Activated CD4-positive, CD25-positive, alpha-beta regulatory T cell (primary cell): ENCODE data around the gene TPM1.

ENCODE experiments used
- DNase-seq, 4 experiments: peaks; one replicate each; lab custom pipeline; 2025; lab: John Stamatoyannopoulos, UW

Gene TPM1

DNA sequence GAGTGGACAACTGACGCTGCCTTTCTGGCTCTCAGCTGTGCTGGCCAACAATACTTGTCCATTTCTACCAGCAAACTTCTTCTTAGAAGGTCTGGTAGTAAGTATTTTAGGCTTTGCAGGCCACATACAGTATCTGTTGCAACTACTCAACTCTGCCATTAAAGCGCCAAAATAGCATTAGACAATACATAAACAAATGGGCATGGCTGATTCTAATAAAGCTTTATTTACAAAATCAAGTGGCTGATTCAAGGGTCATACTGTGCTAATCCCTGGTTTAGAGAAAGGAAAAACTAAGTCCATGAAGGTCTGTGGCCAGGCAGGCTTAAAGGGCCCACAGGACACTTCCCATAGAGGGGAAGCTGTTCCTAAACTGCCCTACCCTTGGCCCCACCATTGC, 26.3 kb upstream of the TPM1 start:
- DNase-seq: no peak

DNA sequence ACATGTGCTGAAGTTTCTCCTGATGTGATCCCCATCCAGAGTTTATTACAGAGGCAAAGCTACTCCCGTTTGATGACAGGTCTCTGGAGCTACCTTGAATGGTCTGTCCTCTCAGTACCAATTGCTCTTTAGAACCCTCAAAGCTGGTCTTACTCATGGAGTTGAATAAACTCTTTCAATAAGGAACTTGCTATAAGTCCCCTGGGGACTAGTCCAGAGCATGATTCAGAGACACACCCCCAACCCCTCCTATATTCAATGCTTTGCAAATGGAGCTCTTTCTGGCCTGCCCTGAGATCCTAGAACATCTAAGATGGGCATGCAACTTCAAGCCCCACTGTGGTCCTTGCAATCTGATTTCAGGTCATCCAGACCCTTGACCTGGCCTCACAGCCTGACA, 23.9 kb upstream of the TPM1 start:
- DNase-seq: no peak

DNA sequence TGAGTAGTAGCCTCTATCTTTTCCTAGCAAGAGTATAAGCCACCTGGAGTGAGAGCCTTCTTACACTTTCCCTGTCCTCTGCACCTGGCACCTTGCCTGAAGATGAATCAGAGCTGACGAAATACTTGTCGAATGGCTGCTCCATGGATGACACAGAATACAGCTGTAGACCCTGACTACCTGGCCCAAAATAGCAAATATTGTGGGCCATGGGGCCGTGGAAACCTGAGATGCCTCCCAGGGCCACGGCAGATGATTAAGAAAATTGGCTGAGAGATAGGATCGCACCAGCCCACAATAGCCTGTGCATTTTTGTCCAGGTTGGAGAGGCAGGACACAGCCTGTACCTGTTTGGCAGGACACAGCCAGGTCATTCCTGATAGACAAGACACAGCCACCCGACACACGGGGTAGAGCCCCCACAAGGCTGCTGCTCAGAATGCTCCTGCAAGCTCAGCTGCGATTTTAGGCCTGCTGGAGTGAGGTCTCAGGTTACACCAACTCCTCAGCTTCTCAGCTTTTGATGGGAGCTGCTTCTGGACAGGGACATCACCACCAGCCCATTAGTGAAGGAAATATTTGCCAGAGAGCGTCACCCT, 22.9 kb upstream of the TPM1 start:
- DNase-seq: no peak

DNA sequence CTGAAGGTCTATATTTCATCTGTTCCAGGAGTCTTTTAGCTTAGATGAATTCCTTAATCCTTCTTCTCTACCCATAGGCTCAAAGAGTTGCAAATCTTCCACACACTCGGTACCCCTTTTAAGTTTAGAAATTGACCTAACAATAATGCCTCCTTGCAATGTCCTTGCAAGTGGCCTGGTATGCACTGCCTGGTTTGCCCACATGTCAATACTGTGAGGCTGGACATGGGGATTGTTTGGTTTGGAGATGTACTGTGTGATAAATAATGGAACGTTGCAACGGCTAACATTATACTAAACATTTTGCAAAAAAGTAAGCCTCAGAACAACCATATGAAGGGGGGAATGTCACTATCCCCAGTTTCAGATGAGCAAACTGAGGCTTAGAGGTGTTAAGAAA, 22.4 kb upstream of the TPM1 start:
- DNase-seq: no peak

DNA sequence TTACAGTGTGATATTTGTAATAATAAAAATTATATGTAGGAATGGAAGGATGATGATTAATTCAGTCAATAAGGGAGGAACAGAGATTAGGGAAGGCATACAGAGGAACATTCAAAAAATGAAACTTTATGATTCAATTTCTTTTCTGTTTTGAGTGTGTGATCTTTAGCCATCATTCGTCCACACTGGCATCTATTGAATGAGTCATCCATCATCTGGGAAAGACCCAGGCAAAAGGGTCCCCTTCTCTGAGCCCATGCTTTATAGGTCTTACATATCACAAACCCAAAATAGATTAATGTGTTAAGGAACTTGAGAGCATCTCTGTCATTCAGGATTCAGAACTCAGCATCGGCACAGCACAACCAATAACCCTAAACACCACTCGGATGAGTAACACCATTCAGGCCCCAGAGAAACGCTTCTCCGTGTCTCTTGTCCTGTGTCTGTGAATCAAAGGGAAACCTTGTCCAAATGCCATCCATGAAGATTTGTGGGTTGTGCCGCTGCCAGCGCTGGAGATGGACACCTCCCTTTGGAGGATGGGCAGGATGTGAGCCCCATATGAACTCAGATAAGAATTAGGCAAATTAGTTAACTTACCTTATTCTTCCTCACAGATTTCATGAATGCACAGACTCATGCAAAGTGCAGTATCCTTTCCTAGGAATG, 21.7 kb upstream of the TPM1 start:
- DNase-seq: no peak

DNA sequence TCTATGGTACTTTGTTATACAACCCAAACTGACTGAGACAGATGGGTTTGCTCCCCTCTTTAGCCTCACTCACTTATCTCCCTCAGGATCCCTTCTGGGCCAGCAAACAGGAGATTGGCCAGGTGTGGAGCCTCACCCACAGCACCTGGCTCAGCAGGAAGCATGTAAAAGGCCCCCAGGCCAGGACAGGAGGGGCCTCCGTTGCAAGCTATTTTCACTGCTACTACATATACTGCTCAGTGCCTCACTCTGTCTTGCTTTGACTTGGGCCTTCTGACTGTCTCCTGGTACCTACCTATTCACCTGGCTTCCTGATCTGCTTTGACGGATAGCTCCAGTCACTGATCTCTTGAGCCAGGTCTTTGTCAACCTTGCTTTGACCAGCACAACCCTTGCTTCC, 20.4 kb upstream of the TPM1 start:
- no peak for DNase-seq

DNA sequence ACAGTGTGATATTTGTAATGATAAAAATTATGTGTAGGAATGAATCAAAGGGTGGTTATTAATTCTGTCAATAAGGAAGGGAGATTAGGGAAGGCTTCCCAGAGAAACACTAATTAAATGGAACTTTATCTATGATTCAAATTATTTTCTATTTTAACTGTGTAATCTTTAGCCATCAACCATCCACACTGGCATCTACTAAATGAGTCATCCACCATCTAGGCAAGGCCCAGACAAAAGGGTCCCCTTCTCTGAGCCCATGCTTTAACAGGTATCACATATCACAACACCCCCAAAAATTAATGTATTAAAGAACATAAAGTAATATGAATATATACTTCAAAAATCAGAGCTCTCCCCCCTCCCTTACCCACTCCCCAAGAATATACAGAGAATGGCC, 19.9 kb upstream of the TPM1 start:
- no peak for DNase-seq

DNA sequence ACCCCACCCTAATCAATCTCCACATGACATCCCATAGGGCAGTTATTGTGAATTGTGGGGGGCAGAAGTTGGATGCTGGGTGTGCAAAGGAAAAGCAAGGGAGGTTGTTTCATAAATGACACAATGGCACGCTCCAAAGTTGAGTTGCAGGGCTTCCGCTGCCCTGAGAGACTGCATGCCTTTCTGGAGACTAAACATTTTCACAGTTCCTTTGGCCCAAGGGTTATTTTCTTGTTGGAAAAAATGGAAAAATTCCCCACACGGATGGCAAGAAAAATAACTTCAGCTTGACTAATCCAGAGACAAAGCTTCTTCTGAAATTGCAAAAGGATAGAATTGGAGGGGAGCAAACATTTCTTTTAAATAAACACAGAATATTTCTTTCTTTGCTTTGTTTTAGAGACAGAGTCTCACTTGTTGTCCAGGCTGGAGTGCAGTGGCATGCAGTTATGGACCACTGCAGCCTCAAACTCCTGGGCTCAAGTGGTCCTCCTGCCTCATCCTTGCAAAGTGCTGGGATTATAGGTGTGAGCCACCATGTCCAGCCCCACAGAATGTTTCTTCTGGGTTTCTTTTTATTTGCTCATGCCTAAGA, 19.1 kb upstream of the TPM1 start:
- no peak for DNase-seq

DNA sequence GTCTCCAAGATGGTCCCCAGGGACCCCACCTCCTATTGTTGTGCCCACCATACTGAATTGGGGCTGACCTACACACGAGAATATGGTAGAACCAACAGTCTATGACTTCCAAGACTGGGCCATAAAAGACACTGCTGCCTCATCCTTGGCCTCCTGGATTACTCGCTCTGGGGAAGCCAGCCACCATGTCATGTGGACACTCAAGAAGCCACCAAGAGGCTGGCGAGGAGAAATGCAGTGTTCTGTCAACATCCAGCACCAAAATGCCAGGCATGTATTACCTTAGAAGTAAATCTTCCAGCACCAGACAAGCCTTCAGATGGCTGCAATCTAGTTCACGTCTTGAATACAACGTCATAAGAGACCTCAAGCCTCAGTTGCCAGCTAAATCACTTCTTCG, 17.1 kb upstream of the TPM1 start:
- no peak for DNase-seq

DNA sequence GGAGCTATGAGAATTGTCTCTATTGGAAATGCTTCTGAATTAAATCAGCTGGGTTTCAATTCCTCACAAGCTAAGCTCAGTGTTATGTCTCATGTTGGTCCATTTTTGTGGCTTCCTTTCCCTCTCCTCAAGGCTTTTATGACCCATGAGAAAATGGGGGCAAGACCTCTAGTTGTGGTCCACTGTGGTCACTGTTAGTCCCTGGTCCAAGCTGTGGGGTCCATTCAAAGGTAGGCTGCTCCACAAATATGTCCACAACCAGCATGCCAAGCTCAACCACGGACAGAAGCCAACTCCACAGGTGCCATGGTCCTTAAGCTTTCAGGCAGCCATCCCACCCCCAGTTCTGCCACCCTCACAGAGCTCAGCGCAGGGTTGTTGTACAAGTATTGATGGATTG, 14.9 kb upstream of the TPM1 start:
- no peak for DNase-seq

DNA sequence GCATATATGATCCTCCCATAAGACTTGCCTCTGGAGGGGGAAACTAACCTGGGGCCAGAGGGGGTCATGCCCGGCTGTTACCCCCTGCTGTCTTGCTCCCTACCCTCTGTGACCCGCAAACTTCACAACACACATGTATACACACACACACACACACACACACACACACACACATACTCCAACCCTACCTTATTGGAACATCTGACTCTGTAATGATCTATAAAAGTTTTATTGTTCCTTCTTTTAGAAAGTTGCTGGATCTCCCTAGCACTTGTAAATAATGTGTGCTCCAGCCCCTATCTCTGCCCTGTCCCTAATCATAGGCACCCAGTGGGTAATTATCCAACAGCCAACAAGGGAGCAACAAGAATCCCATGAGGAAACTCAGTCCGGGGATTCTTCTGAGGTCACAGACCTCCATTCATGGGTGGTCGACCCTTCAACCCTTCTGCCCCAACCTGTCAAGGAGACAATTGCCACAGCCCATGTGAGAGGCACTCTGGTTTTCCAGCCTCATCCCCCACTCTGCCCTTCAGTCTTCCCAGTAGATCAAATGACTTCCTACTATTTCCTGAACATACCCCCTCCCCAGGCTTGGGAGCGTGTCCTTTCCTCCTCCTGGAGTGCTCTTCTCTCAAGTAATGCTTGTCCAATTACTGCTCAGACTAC, 14.0 kb upstream of the TPM1 start:
- DNase-seq: no peak

DNA sequence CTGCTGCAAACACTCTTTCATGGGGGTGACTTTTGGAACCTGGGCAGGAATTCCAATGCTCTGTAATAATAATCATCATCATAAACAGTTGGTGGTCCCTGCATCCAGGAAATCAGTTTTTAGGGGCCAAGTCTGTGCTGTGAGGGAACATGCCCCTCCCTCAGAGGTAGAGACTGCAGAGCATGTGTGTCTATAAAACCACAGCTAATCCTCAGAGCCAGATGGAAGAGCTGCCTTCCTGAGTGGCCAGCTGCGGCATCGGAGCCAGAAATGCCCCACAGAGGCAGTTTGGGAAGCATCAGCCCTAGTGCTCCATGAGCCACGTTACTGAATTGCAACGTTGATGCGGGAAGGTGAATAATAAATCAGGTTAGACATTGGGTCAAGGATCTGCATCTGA, 12.9 kb upstream of the TPM1 start:
- no peak for DNase-seq

DNA sequence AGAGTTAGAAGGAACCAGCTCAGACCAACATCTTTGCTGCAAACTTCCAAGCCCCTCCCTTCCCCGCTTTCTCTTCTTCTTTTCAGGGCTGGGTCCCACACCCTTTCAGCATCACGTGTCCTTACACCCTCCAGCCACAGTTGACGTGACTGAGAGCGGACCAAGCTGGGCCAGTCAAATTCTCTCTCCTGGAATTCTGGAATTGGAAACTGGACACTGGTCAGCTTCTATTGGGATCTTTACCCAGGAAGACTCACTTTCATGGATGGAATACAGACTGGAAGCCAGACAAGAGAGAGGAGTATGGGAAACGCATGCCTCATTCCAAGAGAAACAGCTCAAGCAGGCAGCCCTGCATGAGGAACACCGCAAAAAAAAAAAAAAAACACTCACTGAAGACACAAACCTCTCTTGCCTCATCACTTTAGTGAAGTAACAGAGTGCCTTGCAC, 12.4 kb upstream of the TPM1 start:
- no peak for DNase-seq

DNA sequence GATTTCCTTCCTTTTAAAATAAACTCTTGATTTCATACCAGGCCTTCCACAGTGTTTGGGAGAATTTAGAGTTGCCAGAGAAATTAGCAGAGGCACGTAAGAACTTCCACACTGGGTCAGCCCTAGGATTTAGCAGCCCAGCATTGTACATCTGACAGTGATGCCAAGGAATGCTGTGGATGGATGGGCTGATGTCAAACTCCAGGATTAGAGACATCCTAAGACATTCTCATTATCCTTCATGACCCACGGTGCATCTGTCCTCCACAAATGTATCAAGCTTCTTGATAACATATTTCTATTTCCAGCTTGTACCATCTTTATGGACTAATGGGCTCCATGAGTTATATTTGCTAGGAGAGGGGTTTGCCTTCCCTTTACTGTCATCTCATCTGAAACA, 8.0 kb upstream of the TPM1 start:
- no peak for DNase-seq

DNA sequence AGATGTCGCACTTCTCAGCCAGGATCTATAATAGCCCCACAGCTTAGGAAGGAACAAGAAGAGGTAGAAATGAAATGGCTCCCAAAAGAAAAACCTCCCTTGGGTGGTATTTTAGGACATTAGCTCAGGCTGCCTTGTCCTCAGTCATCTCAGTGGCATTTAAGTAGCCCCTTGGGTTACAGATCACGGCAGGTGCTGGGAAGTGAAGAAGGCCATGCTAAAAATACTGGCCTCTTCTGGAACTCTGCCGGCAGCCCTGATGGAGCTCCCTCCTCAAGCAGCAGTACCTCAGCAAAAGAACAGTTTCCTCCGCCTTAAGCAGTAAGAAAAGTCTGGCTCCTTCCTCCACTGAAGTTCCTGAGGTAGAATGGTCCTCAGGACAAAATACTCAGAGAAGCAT, 7.3 kb upstream of the TPM1 start:
- no peak for DNase-seq

DNA sequence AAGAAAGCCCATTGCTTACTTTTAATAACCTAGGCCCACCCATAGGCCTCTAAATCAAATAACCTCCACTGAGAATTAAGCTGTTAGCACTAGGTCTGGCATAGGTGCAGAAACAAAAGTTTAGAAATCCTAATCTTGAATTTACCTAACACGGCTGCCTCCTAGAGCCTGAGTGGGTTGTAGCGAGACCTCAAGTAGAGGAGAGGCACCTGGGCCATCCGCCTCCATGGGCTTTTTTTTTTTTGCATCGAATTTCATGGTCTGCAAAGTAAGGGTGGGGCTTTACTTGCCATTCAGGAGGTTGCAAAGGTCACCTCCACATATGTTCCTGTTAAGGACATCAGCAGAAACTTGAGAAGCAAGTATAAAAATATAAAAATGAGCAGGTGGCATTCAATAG, 6.6 kb upstream of the TPM1 start:
- no peak for DNase-seq

DNA sequence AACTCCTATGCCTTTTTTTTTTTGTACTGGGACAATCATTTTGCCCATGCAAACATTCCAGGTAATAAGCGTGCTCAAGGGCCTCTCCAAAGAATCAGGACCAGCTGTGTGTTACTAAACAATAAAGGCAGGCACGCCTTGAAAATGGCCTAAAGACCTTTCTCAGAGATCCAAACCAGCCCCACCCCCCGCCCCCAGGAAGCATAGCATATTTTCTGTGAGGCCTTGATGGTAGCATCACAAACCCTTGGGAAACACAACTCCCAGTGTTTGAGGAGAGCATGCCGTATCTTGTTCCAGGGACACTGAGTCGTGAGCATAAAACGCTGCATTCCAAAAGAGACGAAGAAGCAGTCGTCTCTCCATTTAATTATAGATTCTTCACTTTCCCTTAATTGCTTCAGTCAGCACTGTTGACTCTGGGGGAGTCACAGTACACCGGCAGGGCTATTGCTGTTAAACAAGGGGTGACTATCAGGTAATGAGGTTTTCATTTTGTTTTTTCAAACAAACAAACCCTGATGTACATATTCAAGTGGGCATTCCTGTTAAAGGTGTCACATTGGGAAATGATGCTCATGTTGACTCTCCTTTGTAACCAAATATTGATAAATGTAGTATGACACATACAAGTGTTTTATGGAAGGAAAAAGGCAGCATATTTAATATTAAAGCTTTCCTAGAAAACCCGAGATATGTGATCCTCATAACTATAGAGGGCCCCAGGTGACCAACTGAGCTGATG, 4.4 kb upstream of the TPM1 start:
- no peak for DNase-seq

DNA sequence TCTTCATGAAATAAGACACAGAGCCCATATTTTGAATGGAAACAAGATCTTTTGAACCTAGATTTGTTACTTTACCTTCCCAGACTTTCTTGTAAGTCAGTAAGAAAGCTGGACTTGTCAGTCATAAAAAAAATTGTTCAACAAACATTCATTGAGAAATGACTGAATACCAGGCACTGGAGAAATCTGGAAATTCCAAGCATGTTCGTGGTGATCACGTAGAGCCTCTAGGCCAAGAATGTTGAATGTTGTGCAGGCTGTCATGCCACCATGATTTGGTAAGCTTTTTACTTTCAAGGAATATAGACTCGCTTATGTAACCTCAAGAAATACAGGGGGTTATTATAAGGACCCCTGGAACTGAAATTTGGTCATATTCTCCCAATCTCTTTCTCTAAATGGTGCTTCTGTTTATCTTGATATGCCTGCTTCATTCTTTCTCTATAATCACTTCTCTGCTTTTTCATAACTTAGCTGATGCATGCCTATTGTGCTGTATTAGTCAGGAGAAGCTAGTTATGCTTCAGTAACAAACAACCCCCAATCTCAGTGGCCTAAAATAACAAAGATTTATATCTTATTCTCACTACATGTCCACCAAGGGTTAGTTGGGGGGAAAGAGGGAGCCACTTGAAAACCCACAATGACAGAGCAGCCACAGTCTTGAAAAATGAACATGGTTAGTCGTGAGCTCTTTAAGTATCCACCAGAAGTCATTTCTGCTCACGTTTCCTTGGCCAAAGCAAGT, 3.4 kb upstream of the TPM1 start:
- no peak for DNase-seq

DNA sequence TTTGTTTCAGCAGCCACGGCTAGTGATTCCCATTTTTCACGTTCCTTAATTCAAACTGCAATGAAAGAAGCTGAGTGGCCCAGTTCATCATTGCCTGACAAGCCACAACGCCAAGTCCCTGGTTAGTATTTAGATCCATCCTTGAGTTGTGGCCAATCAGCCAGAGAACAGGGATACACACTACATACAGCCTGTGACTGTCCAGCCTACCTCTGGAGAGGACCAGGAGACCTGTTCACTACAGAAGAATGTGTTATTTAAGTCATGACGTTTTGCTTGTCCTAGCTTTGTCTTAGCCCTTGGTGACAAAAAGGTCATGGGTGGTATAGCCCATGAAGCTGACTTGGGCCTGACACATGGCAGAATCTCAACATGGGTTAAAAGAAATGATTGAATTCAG, 2.7 kb upstream of the TPM1 start:
- DNase-seq: no peak

DNA sequence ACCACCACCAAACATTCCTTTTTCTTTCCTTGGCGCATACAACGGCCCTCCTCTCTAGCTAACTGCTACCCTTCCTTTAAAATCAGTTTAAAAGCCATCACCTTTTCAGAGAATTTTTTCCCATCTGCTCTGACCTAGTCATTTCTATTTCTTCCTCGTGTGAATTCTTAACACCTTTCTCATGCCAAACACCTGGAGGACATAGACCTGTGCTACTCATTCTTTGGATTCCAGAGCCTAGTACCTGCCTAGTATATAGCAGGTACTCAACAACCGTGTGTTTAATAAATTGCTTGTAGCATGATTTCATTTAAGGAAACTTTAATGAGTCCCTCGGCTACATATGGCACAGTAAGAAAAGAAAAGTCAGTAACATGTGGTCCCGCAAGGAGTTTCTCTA, 2.0 kb upstream of the TPM1 start:
- DNase-seq: no peak

DNA sequence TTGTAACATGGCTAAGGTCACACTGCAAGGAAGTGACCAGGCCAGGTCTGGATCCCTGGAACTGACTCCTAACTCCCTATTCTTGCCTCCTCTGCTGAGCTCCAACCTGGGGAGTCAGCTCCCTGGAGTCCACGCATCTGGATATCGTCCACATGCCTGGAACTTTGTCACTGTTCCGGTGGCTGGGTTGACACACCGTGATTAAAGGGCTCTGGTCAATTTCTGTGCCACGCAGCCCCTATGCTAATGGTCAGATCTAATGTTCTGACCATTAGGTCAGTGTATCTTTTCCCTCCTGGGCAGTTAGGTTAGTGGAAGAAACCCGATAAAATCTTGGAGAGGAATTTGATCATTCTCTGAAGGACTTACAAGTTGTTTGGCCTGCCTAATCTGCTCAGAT, 1.6 kb upstream of the TPM1 start:
- no peak for DNase-seq

DNA sequence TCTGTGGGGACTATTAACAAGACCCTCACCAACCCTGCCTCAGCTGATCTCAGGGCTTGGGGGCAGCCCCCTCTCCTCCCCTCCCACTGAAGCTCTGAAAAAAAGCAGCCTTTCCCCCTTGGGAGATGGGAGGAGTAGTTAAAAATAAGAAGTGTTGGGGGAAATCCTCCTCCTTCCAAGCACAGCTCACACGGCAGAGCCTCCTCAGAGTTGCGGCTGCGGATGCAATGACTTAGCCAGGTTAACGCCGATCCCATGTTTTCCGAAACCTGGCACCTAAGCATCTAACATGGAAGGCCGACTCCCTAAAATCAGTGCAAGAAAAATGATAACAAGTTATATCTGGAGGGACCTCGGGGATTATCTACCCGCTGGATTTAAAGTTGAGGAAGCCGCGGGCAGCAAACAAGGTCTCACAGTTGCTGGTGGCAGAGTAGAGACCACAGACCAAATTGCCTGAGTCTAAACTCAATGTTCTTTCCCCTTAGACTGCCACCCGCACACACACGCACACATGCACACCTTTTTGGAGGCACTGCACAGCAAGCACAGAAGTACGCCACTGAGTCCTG, 1.1 kb upstream of the TPM1 start:
- no peak for DNase-seq
